Lower leg skin (tissue), 4 donors: ENCODE results near the gene WDR38. TPM values are rescaled to one million over a fixed set of nuclear protein-coding genes. Genes with fewer than 3 reads are reported as not detected.

ENCODE experiments used
- DNase-seq, 2 donors: peaks; one replicate each; pipeline ENCODE4 v3.0.0-alpha.2; 2019; ENCODE audit warnings: low spot score in 2 of 2
- H3K4me3 ChIP-seq: fragments of 200-600 bp; sonication (generic); 2 replicates; pipeline ENCODE4 v1.5.1; 2017; ENCODE audit warnings: mild to moderate bottlenecking, low read depth; ENCODE audit not compliant: poor library complexity, severe bottlenecking
- CTCF ChIP-seq, 3 donors: fragments of 450-650 bp; IDR thresholded peaks; one replicate each; pipeline ENCODE4 v1.5.1; 2016; ENCODE audit warnings: antibody characterized with exemption in 3 of 3, mild to moderate bottlenecking in 3 of 3, moderate library complexity in 2 of 3
- POLR2A ChIP-seq, 2 donors: fragments of 450-650 bp; IDR thresholded peaks; one replicate each; pipeline ENCODE4 v1.6.1; 2016 to 2017; ENCODE audit warnings: antibody characterized with exemption in 2 of 2, mild to moderate bottlenecking in 1 of 2, moderate library complexity in 1 of 2
- WGBS, 2 donors: methylation state at CpG; one replicate each; pipeline ENCODE4 v1.1.5; 2018; 5-methylcytosine and 5-hydroxymethylcytosine counted together
- intact Hi-C: fragments of 100-400 bp; cut with DNase I; formaldehyde crosslinking; loops from one replicate; pipeline ENCODE4 v1.15.0; 2023; ENCODE audit warnings: low total_unique reads
- total RNA-seq, 4 donors: library from RNA; depleted of rRNA; stranded (reverse); fragments of >200 nt; gene quantifications; one replicate each; pipeline ENCODE4 v1.1.0, GENCODE V29; 2016

WDR38 gene
- total RNA-seq, 4 donors from 2014 or later: not detected

GRCh38 chr9:124868511-124869465 lies 15.5 kb downstream of the WDR38 start:
- H3K4me3 ChIP-seq: peak overlapping the region; percentile 94
- WGBS, 2 donors: 0 to 1% methylated on average over 42 to 47 of the region's 101 CpGs
- intact Hi-C loops: no loop called here
- peak; percentile 68 to 96 for DNase-seq
- peak in 1 of 2 donors; percentile 78 for TF ChIP-seq POLR2A (IDR thresholded peaks at IDR 0.05)
- no peak for TF ChIP-seq CTCF (IDR thresholded peaks at IDR 0.05)

GRCh38 chr9:124869466-124869985 lies 16.3 kb downstream of the WDR38 start:
- TF ChIP-seq POLR2A (IDR thresholded peaks at IDR 0.05) (no peak), CTCF (IDR thresholded peaks at IDR 0.05) (no peak)
- 0 to 1% methylated on average over 36 to 39 of the region's 41 CpGs for WGBS, 2 donors
- peak overlapping the region; percentile 94 for H3K4me3 ChIP-seq
- intact Hi-C loops: no loop called here
- peak in 1 of 2 donors; percentile 91 for DNase-seq

GRCh38 chr9:124869986-124870560 lies 16.8 kb downstream of the WDR38 start:
- WGBS, 2 donors: 4 to 5% methylated on average over 12 of the region's 12 CpGs
- TF ChIP-seq CTCF (IDR thresholded peaks at IDR 0.05) (no peak), POLR2A (IDR thresholded peaks at IDR 0.05) (no peak)
- intact Hi-C loops: no loop called here
- DNase-seq: no peak
- peak overlapping the region; percentile 94 for H3K4me3 ChIP-seq

GRCh38 chr9:124870723-124871122 lies 17.5 kb downstream of the WDR38 start:
- H3K4me3 ChIP-seq: no peak overlapping the region
- TF ChIP-seq POLR2A (IDR thresholded peaks at IDR 0.05) (no peak), CTCF (IDR thresholded peaks at IDR 0.05) (no peak)
- DNase-seq: no peak
- intact Hi-C loops: no loop called here
- WGBS, 2 donors: 43 to 47% methylated on average over 6 of the region's 6 CpGs

GRCh38 chr9:124871156-124871561 lies 17.9 kb downstream of the WDR38 start:
- intact Hi-C loops: no loop called here
- DNase-seq: no peak
- 64 to 81% methylated on average over 11 of the region's 11 CpGs for WGBS, 2 donors
- no peak for TF ChIP-seq POLR2A (IDR thresholded peaks at IDR 0.05)
- no peak for TF ChIP-seq CTCF (IDR thresholded peaks at IDR 0.05)
- no peak overlapping the region for H3K4me3 ChIP-seq
